ENCODE measurements around the gene AHSP. TPM values are rescaled to one million over a fixed set of nuclear protein-coding genes. Genes with fewer than 3 reads are reported as not detected.

Gene AHSP
- total RNA-seq, result not detected in 2 replicates

GRCh38 chr16:31527734-31528274, at the start of gene AHSP:
Gene AHSP, plus strand, starts transcription at chr16:31527900. Its CDS starts 240 bp downstream, at chr16:31528140.

GRCh38 chr16:31483081-31483480, 44.6 kb upstream of the AHSP start, which contains the start of gene SLC5A2:
Gene SLC5A2, plus strand, starts transcription at chr16:31483123. Its CDS starts 14 bp downstream, at chr16:31483137.

GRCh38 chr16:31507929-31508705, 19.6 kb upstream of the AHSP start, which contains the start of gene RUSF1:
Gene RUSF1, minus strand, starts transcription at chr16:31508391. Its CDS starts 18 bp downstream, at chr16:31508373.

Other genes with a start within 250 kb of the AHSP start
- gene ITGAX, start 172.7 kb upstream of the AHSP start, total RNA-seq, result under 0.01 TPM in 1 of 2 replicates, not detected in the other
- gene ITGAD, start 134.6 kb upstream of the AHSP start, total RNA-seq, result not detected in 2 replicates
- gene COX6A2, start 99.5 kb upstream of the AHSP start, total RNA-seq, result not detected in 2 replicates
- 0.43 and 0.46 TPM in 2 replicates for gene ZNF843, start 85.1 kb upstream of the AHSP start, total RNA-seq
- 5.3 and 5.9 TPM in 2 replicates for gene ARMC5, start 68.4 kb upstream of the AHSP start, total RNA-seq
- 21.3 and 23.3 TPM in 2 replicates for gene TGFB1I1, start 55.7 kb upstream of the AHSP start, total RNA-seq
- under 0.01 TPM in 1 of 2 replicates, not detected in the other for gene SLC5A2, start 44.8 kb upstream of the AHSP start, total RNA-seq
- gene RUSF1, start 19.5 kb upstream of the AHSP start, total RNA-seq, result 35.4 and 47.3 TPM in 2 replicates